ENCODE measurements around the gene FKBP1B. TPM values are rescaled to one million over a fixed set of nuclear protein-coding genes. Genes with fewer than 3 reads are reported as not detected.

Gene FKBP1B
- polyA plus RNA-seq, 3 donors = 5.2 to 10.1 (median 7.2) TPM

DNA sequence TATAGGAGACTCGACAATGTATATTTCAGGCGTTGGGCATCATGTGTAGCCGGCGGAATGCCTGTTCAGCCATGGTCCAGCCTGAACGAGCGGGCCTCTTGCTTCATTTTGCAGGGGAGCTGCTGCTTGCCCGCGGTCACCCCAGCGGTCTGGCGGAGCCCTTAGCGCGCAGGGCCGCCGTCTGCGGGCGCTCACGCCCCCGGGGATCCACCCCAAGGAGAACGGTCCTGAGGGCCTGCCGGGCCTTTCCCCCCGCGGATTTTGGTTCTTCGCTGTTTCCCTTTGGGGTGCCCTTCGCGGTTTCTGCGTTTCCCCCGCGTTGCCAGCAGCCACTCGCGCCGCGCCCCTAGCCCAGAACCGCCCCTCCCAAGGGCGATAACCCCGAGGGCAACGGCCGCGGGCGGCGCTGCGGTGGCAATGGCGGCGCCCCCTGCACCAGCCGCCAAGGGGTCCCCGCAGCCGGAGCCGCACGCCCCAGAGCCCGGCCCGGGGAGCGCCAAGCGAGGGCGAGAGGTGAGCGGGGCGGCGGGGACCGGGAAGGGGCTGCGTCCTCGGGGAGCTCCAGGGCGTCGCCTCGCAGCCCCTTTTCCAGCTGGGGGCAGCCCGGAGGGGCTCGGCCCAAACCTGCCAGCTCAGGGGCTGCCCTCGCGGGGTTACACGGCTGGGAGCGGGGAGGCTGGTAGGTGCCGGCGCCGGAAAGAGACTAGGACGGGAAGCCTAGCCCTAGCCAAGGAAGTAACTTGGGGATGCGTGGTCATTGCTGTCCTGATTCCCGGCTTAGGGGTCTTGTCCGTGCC lies 39.7 kb upstream of the FKBP1B start, which contains the start of gene MFSD2B:
MFSD2B (plus strand) TSS at position 406 of the 797 bp plus-strand sequence; CDS start at position 418, 12 bp downstream.
- TF ChIP-seq, protein P1, sequence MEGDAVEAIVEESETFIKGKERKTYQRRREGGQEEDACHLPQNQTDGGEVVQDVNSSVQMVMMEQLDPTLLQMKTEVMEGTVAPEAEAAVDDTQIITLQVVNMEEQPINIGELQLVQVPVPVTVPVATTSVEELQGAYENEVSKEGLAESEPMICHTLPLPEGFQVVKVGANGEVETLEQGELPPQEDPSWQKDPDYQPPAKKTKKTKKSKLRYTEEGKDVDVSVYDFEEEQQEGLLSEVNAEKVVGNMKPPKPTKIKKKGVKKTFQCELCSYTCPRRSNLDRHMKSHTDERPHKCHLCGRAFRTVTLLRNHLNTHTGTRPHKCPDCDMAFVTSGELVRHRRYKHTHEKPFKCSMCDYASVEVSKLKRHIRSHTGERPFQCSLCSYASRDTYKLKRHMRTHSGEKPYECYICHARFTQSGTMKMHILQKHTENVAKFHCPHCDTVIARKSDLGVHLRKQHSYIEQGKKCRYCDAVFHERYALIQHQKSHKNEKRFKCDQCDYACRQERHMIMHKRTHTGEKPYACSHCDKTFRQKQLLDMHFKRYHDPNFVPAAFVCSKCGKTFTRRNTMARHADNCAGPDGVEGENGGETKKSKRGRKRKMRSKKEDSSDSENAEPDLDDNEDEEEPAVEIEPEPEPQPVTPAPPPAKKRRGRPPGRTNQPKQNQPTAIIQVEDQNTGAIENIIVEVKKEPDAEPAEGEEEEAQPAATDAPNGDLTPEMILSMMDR (IDR thresholded peaks at IDR 0.05) = no peak
- Histone ChIP-seq H3K4me3 (replicated peaks in 1 of 3; ENCODE audit: low read depth in 2 of 3, low read length in 3 of 3) (peak within 1 kb of the TSS in 1 of 3 experiments; percentile 54), H4K20me1 (ENCODE audit: insufficient read depth, low read length) (no peaks in the 10 kb centered on the region), H3K36me3 (replicated peaks in 1 of 2; ENCODE audit: control insufficient read depth in 1 of 2, insufficient read depth in 2 of 2, low read length in 2 of 2) (no peaks in the 10 kb centered on the region), H3K9ac (ENCODE audit: insufficient read depth, low read length, poor library complexity, severe bottlenecking) (peak within 1 kb of the TSS; percentile 47), H3K9me3 (replicated peaks in 1 of 2; ENCODE audit: control insufficient read depth in 1 of 2, insufficient read depth in 1 of 2, low read length in 2 of 2) (peaks cover 0 to 11% of the 10 kb centered on the region in 2 donors), H3K27me3 (ENCODE audit: control insufficient read depth in 2 of 2, insufficient read depth in 2 of 2, low read length in 2 of 2) (peaks cover 26 to 40% of the 10 kb centered on the region in 2 donors), H3K27ac (ENCODE audit: low read depth in 1 of 2, low read length in 2 of 2) (no peak within 1 kb of the TSS), H3K4me2 (replicated peaks; ENCODE audit: extremely low read depth, low read length, poor library complexity, severe bottlenecking) (peak within 1 kb of the TSS; percentile 65), H3K79me2 (ENCODE audit: insufficient read depth, low read length) (no peaks in the 10 kb centered on the region), H2AFZ (ENCODE audit: insufficient read depth, low read depth, low read length, poor library complexity, severe bottlenecking) (peak within 1 kb of the TSS; percentile 35), H3K4me1 (ENCODE audit: control insufficient read depth in 1 of 2, insufficient read depth in 2 of 2, low read length in 2 of 2) (peaks cover 9 to 14% of the 10 kb centered on the region in 2 donors)
- Mint-ChIP-seq H3K9me3 (peaks cover 0 to 17% (median 2%) of the 10 kb centered on the region in 7 donors), H3K27me3 (ENCODE audit: low read depth in 3 of 3) (peaks cover 37 to 52% (median 51%) of the 10 kb centered on the region in 3 donors), H3K4me1 (peaks cover 11% of the 10 kb centered on the region), H3K4me3 (peak within 1 kb of the TSS; percentile 20 to 77), H3K36me3 (peaks cover 0 to 8% of the 10 kb centered on the region in 2 donors), H3K27ac (no peak within 1 kb of the TSS)
- intact Hi-C loops (cut with micrococcal nuclease) = no loop called here
- 2% methylated on average over 74 of the region's 75 CpGs for WGBS (ENCODE audit: insufficient coverage)
- no peak for DNase-seq

DNA sequence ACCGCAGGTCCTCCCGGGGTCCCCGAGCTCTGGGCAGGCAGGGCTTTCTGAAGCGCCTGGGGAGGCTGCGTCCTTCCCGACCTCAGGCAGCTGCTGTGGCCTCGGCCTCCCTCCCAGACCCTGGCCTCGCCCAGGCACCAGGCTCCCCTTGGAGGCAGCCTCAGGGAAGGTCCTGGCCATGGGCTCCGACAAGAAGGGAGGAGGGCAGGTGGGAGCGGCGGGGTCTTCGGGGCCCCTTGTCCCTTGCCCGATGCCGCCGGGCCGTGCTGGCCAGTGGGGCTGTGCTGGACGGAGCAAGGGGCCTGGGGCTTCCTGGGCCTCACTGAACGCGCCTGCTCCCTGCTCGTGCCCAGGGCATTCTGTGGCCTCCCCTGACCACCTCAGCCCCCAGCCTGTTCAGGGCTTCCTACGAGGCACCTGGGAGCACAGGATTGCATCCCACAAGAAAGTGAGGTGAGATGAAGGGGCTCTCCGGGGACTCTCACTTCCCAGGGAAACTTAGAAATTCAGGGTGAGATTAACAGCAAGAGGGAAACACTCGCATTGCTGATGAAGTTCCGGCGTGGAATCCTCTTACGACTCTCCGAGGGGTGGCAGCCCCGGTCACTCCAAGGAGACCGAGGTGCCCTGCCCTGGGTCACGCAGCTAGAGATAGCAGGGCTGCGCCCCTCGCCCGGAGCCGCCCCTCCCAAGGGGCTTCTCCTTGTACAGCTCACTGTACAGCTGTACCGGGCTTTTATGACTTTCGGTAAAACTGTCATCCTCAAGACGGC lies 38.9 kb upstream of the FKBP1B start:
- H3K4me2 ChIP-seq (replicated peaks; ENCODE audit: extremely low read depth, low read length, poor library complexity, severe bottlenecking) = peak overlapping the region; percentile 65
- intact Hi-C loops (cut with micrococcal nuclease) = no loop called here
- H3K9me3 ChIP-seq (replicated peaks in 1 of 2; ENCODE audit: control insufficient read depth in 1 of 2, insufficient read depth in 1 of 2, low read length in 2 of 2) = peaks cover 0 to 11% of the 10 kb centered on the region in 2 donors
- H3K9ac ChIP-seq (ENCODE audit: insufficient read depth, low read length, poor library complexity, severe bottlenecking) = peak overlapping the region; percentile 47
- H4K20me1 ChIP-seq (ENCODE audit: insufficient read depth, low read length) = no peaks in the 10 kb centered on the region
- H3K79me2 ChIP-seq (ENCODE audit: insufficient read depth, low read length) = no peaks in the 10 kb centered on the region
- H3K4me1 ChIP-seq (ENCODE audit: control insufficient read depth in 1 of 2, insufficient read depth in 2 of 2, low read length in 2 of 2) = peaks cover 9 to 14% of the 10 kb centered on the region in 2 donors
- TF ChIP-seq, protein P1 (IDR thresholded peaks at IDR 0.05) = no peak
- Mint-ChIP-seq H3K4me1 (peaks cover 11% of the 10 kb centered on the region), H3K36me3 (peaks cover 0 to 8% of the 10 kb centered on the region in 2 donors), H3K4me3 (peak overlapping the region in 1 of 2 donors; percentile 53), H3K27ac (no peak overlapping the region), H3K9me3 (peaks cover 0 to 17% (median 2%) of the 10 kb centered on the region in 7 donors), H3K27me3 (ENCODE audit: low read depth in 3 of 3) (peaks cover 37 to 52% (median 51%) of the 10 kb centered on the region in 3 donors)
- H3K36me3 ChIP-seq (replicated peaks in 1 of 2; ENCODE audit: control insufficient read depth in 1 of 2, insufficient read depth in 2 of 2, low read length in 2 of 2) = no peaks in the 10 kb centered on the region
- H2AFZ ChIP-seq (ENCODE audit: insufficient read depth, low read depth, low read length, poor library complexity, severe bottlenecking) = no peak overlapping the region
- WGBS (ENCODE audit: insufficient coverage) = 52% methylated on average over 32 of the region's 37 CpGs
- peak overlapping the region in 1 of 3 experiments; percentile 54 for H3K4me3 ChIP-seq (replicated peaks in 1 of 3; ENCODE audit: low read depth in 2 of 3, low read length in 3 of 3)
- no peak overlapping the region for H3K27ac ChIP-seq (ENCODE audit: low read depth in 1 of 2, low read length in 2 of 2)
- peaks cover 26 to 40% of the 10 kb centered on the region in 2 donors for H3K27me3 ChIP-seq (ENCODE audit: control insufficient read depth in 2 of 2, insufficient read depth in 2 of 2, low read length in 2 of 2)
- DNase-seq = no peak

All from CD14-positive monocyte (primary cell).